Suprapubic skin (tissue), 4 donors: ENCODE measurements around the gene DDX51. TPM values are rescaled to one million over a fixed set of nuclear protein-coding genes. Genes with fewer than 3 reads are reported as not detected.

Experiments
- DNase-seq, 2 donors: peaks; one replicate each; pipeline ENCODE4 v3.0.0-alpha.2; 2019; ENCODE audit warnings: low spot score in 2 of 2
- H3K27ac ChIP-seq: fragments of 200-600 bp; sonication (generic); one replicate; pipeline ENCODE4 v1.5.1; 2019
- H3K27me3 ChIP-seq: fragments of 200-600 bp; sonication (generic); one replicate; pipeline ENCODE4 v1.5.1; 2019
- H3K36me3 ChIP-seq: fragments of 200-600 bp; sonication (generic); one replicate; pipeline ENCODE4 v1.5.1; 2019
- H3K4me1 ChIP-seq: fragments of 200-600 bp; sonication (generic); one replicate; pipeline ENCODE4 v1.5.1; 2019
- H3K4me3 ChIP-seq: fragments of 200-600 bp; sonication (generic); one replicate; pipeline ENCODE4 v1.5.1; 2019; ENCODE audit warnings: mild to moderate bottlenecking
- H3K9me3 ChIP-seq: fragments of 200-600 bp; sonication (generic); one replicate; pipeline ENCODE4 v1.5.1; 2019
- EP300 ChIP-seq: sonication (generic); formaldehyde crosslinking; IDR thresholded peaks from one replicate; pipeline ENCODE4 v1.6.1; 2017; ENCODE audit warnings: antibody characterized with exemption
- POLR2A ChIP-seq, 2 donors: fragments of 450-650 bp; IDR thresholded peaks; one replicate each; pipeline ENCODE4 v1.6.1; 2017; ENCODE audit warnings: antibody characterized with exemption in 2 of 2, mild to moderate bottlenecking in 2 of 2, moderate library complexity in 2 of 2
- POLR2AphosphoS5 ChIP-seq, 3 donors: sonication (generic); formaldehyde crosslinking; IDR thresholded peaks; one replicate each; pipeline ENCODE4 v1.6.1; 2017; ENCODE audit warnings: antibody characterized with exemption in 3 of 3
- WGBS: methylation state at CpG from one replicate; pipeline ENCODE4 v1.1.5; 2018; 5-methylcytosine and 5-hydroxymethylcytosine counted together
- total RNA-seq, 4 donors: library from RNA; depleted of rRNA; stranded (reverse); fragments of >200 nt; gene quantifications; one replicate each; pipeline ENCODE4 v1.1.0, GENCODE V29; 2016
- TF ChIP-seq, protein P1 (sequence below), 2 donors: fragments of 200-600 bp in 1 of 2; fragments of 450-650 bp in 1 of 2; sonication (generic) in 1 of 2; IDR thresholded peaks; one replicate each; pipeline ENCODE4 v1.5.1; 2016 to 2019; ENCODE audit warnings: antibody characterized with exemption in 2 of 2, mild to moderate bottlenecking in 1 of 2, moderate library complexity in 1 of 2

Gene DDX51
- total RNA-seq, 4 donors from 2014 or later: 21.1 to 39.6 (median 23.7) TPM

GRCh38 chr12:132161796-132162507, 17.8 kb upstream of the DDX51 start:
- H3K36me3 ChIP-seq: no peaks in the 10 kb centered on the region
- H3K27me3 ChIP-seq: peaks cover 18% of the 10 kb centered on the region
- peaks cover 19% of the 10 kb centered on the region for H3K4me1 ChIP-seq
- no peak overlapping the region for H3K27ac ChIP-seq
- DNase-seq: no peak
- no peak overlapping the region for H3K4me3 ChIP-seq
- TF ChIP-seq, protein P1, sequence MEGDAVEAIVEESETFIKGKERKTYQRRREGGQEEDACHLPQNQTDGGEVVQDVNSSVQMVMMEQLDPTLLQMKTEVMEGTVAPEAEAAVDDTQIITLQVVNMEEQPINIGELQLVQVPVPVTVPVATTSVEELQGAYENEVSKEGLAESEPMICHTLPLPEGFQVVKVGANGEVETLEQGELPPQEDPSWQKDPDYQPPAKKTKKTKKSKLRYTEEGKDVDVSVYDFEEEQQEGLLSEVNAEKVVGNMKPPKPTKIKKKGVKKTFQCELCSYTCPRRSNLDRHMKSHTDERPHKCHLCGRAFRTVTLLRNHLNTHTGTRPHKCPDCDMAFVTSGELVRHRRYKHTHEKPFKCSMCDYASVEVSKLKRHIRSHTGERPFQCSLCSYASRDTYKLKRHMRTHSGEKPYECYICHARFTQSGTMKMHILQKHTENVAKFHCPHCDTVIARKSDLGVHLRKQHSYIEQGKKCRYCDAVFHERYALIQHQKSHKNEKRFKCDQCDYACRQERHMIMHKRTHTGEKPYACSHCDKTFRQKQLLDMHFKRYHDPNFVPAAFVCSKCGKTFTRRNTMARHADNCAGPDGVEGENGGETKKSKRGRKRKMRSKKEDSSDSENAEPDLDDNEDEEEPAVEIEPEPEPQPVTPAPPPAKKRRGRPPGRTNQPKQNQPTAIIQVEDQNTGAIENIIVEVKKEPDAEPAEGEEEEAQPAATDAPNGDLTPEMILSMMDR (IDR thresholded peaks at IDR 0.05): no peak
- TF ChIP-seq EP300 (no peak), POLR2A (IDR thresholded peaks at IDR 0.05) (no peak), POLR2AphosphoS5 (IDR thresholded peaks at IDR 0.05) (no peak)
- 48% methylated on average over 17 of the region's 17 CpGs for WGBS
- H3K9me3 ChIP-seq: no peaks in the 10 kb centered on the region

GRCh38 chr12:132161036-132161781, 17.1 kb upstream of the DDX51 start:
- WGBS: 42% methylated on average over 14 of the region's 14 CpGs
- H3K4me1 ChIP-seq: peaks cover 19% of the 10 kb centered on the region
- DNase-seq: no peak
- H3K9me3 ChIP-seq: no peaks in the 10 kb centered on the region
- no peaks in the 10 kb centered on the region for H3K36me3 ChIP-seq
- TF ChIP-seq POLR2A (IDR thresholded peaks at IDR 0.05) (no peak), POLR2AphosphoS5 (IDR thresholded peaks at IDR 0.05) (no peak)
- TF ChIP-seq, protein P1 (IDR thresholded peaks at IDR 0.05): no peak
- no peak overlapping the region for H3K27ac ChIP-seq
- H3K27me3 ChIP-seq: peaks cover 18% of the 10 kb centered on the region
- no peak overlapping the region for H3K4me3 ChIP-seq

GRCh38 chr12:132160601-132161035, 16.5 kb upstream of the DDX51 start:
- Histone ChIP-seq H3K4me1 (peaks cover 19% of the 10 kb centered on the region), H3K36me3 (no peaks in the 10 kb centered on the region), H3K4me3 (no peak overlapping the region), H3K27me3 (peaks cover 18% of the 10 kb centered on the region), H3K27ac (no peak overlapping the region), H3K9me3 (no peaks in the 10 kb centered on the region)
- WGBS: 86% methylated on average over 7 of the region's 15 CpGs
- no peak for TF ChIP-seq POLR2A (IDR thresholded peaks at IDR 0.05)
- no peak for TF ChIP-seq POLR2AphosphoS5 (IDR thresholded peaks at IDR 0.05)
- TF ChIP-seq, protein P1 (IDR thresholded peaks at IDR 0.05): no peak
- TF ChIP-seq EP300: no peak
- no peak for DNase-seq

- no peaks in the 10 kb centered on the region for H3K36me3 ChIP-seq
- 85% methylated on average over 5 of the region's 16 CpGs for WGBS
- no peak for TF ChIP-seq POLR2A (IDR thresholded peaks at IDR 0.05)
- no peak for TF ChIP-seq EP300
- TF ChIP-seq, protein P1 (IDR thresholded peaks at IDR 0.05): no peak
- TF ChIP-seq POLR2AphosphoS5 (IDR thresholded peaks at IDR 0.05): no peak
- peaks cover 18% of the 10 kb centered on the region for H3K27me3 ChIP-seq
- H3K4me3 ChIP-seq: no peak overlapping the region
- H3K9me3 ChIP-seq: no peaks in the 10 kb centered on the region
- no peak overlapping the region for H3K27ac ChIP-seq
- DNase-seq: no peak
- peaks cover 19% of the 10 kb centered on the region for H3K4me1 ChIP-seq
Measured at GRCh38 chr12:132160016-132160415, 15.9 kb upstream of the DDX51 start.

GRCh38 chr12:132159555-132160003, 15.5 kb upstream of the DDX51 start:
- WGBS: 78% methylated on average over 2 of the region's 14 CpGs
- Histone ChIP-seq H3K9me3 (no peaks in the 10 kb centered on the region), H3K27me3 (peaks cover 18% of the 10 kb centered on the region), H3K4me1 (peaks cover 19% of the 10 kb centered on the region), H3K36me3 (no peaks in the 10 kb centered on the region), H3K27ac (no peak overlapping the region), H3K4me3 (no peak overlapping the region)
- DNase-seq: no peak
- no peak for TF ChIP-seq POLR2A (IDR thresholded peaks at IDR 0.05)
- TF ChIP-seq, protein P1 (IDR thresholded peaks at IDR 0.05): no peak
- TF ChIP-seq POLR2AphosphoS5 (IDR thresholded peaks at IDR 0.05): no peak
- no peak for TF ChIP-seq EP300
